ENCODE measurements around the gene SYNGR1. TPM values are rescaled to one million over a fixed set of nuclear protein-coding genes. Genes with fewer than 3 reads are reported as not detected.

Gene SYNGR1
- total RNA-seq (1 to 10 TPM; 1.1 to 4.3 (median 2.7) TPM), total RNA-seq (0.15 to 4.4 (median 0.74) reads per million in 29 experiments)
- 3.0 TPM for total RNA-seq (2013)

DNA sequence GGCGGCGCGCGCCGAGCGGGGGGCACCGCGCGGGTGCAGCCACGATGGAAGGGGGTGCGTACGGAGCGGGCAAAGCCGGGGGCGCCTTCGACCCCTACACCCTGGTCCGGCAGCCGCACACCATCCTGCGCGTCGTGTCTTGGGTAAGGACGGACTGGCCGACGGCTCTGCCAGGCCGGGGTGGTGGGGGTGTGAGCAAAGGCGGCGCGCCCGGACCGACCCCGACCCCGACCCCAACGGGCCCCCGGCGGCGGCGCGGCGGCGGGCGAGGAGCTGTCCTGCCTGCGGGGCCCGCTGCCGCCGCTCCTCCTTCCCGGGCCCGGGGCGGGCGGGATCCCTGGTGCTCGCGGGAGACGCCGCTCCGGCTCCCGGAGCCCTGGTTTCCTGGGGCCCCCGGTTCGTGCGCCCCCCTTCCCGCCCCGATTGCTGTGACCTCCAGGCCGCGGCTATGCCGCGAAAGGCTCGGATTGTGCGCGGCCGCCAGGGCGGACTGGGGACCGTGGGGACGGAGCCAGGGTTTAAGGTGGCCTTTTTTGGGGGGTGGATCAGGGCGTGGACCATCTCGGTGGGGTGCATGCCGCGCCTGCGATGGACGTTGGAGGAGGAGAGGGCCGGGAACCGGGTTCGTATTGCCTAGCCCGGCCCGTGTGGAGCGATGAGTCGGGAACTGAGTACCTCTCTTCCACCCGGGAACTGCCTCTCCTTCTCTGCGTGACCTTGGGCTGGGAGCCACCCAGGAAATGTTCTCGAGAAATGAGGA is at the start of gene SYNGR1:
Gene SYNGR1 (plus strand): TSS at position 25 of the 760 bp plus-strand sequence. CDS start 20 bp downstream, at position 45.
- Histone ChIP-seq H3K4me3 (ENCODE audit: control insufficient read depth in 1 of 2, extremely low read depth in 1 of 2, low read length in 1 of 2) (peak within 1 kb of the TSS; percentile 47 to 65), H3K27me3 (replicated peaks in 1 of 2; ENCODE audit: control insufficient read depth in 2 of 2, extremely low read depth in 1 of 2, insufficient read depth in 2 of 2, low read length in 1 of 2) (peaks cover 0 to 48% of the 10 kb centered on the region in 2 experiments), H3K4me1 (ENCODE audit: control insufficient read depth in 1 of 2, extremely low read depth in 1 of 2, insufficient read depth in 2 of 2, low read length in 2 of 2) (peaks cover 7 to 34% of the 10 kb centered on the region in 2 experiments), H3K36me3 (ENCODE audit: control insufficient read depth in 2 of 2, extremely low read depth in 1 of 2, insufficient read depth in 1 of 2, low read length in 1 of 2) (no peaks in the 10 kb centered on the region), H3K9me3 (no peaks in the 10 kb centered on the region), H3K27ac (ENCODE audit: low read length) (peak within 1 kb of the TSS; percentile 55)
- POLR2A ChIA-PET = no interaction called here
- peak; percentile 19 to 43 (median 26) for ATAC-seq (replicated peaks in 1 of 4)
- Mint-ChIP-seq H3K27ac (peak within 1 kb of the TSS; percentile 20 to 69), H3K36me3 (no peaks in the 10 kb centered on the region), H3K4me3 (peak within 1 kb of the TSS; percentile 73 to 87 (median 83)), H3K27me3 (peaks cover 0 to 16% of the 10 kb centered on the region in 2 donors), H3K9me3 (no peaks in the 10 kb centered on the region), H3K4me1 (peaks cover 9 to 22% (median 10%) of the 10 kb centered on the region in 3 donors)
- WGBS (ENCODE audit: insufficient coverage) = 2% methylated on average over 72 of the region's 87 CpGs
- DNase-seq = peak in 6 of 35 experiments; percentile 3 to 17 (median 12)
- CTCF ChIA-PET = interaction anchor here in 1 of 2 donors (1.2 kb wide), 1 partner anchor 179 kb away, joined by 4 read pairs; no protein-coding TSS in a partner anchor

- ATAC-seq (replicated peaks in 1 of 4) (peak in 3 of 4 experiments; percentile 26 to 30 (median 29)), DNase-seq (peak in 1 of 35 experiments; percentile 25)
- no peaks in the 10 kb centered on the region for H3K36me3 Mint-ChIP-seq
- peaks cover 28 to 32% of the 10 kb centered on the region in 2 donors for H3K27me3 Mint-ChIP-seq
- Histone ChIP-seq H3K9me3 (no peaks in the 10 kb centered on the region), H3K4me1 (ENCODE audit: control insufficient read depth in 1 of 2, extremely low read depth in 1 of 2, insufficient read depth in 2 of 2, low read length in 2 of 2) (peaks cover 0 to 13% of the 10 kb centered on the region in 2 experiments), H3K27me3 (replicated peaks in 1 of 2; ENCODE audit: control insufficient read depth in 2 of 2, extremely low read depth in 1 of 2, insufficient read depth in 2 of 2, low read length in 1 of 2) (peaks cover 0 to 47% of the 10 kb centered on the region in 2 experiments), H3K27ac (ENCODE audit: low read length) (no peak overlapping the region), H3K4me3 (ENCODE audit: control insufficient read depth in 1 of 2, extremely low read depth in 1 of 2, low read length in 1 of 2) (no peak overlapping the region), H3K36me3 (ENCODE audit: control insufficient read depth in 2 of 2, extremely low read depth in 1 of 2, insufficient read depth in 1 of 2, low read length in 1 of 2) (no peaks in the 10 kb centered on the region)
- no peaks in the 10 kb centered on the region for H3K9me3 Mint-ChIP-seq
- H3K27ac Mint-ChIP-seq = peak overlapping the region in 1 of 2 donors; percentile 47
- POLR2A ChIA-PET = no interaction called here
- 20% methylated on average over 16 of the region's 19 CpGs for WGBS (ENCODE audit: insufficient coverage)
- CTCF ChIA-PET = no interaction called here
- no peak overlapping the region for H3K4me3 Mint-ChIP-seq
- H3K4me1 Mint-ChIP-seq = peaks cover 5 to 12% (median 10%) of the 10 kb centered on the region in 3 donors
Observed at GRCh38 chr22:39300186-39300830, 49.5 kb upstream of the SYNGR1 start.

- Mint-ChIP-seq H3K36me3 (no peaks in the 10 kb centered on the region), H3K27ac (no peak overlapping the region), H3K4me1 (peaks cover 5 to 12% (median 10%) of the 10 kb centered on the region in 3 donors), H3K27me3 (peaks cover 28 to 32% of the 10 kb centered on the region in 2 donors), H3K4me3 (no peak overlapping the region), H3K9me3 (no peaks in the 10 kb centered on the region)
- 71% methylated on average over 6 of the region's 9 CpGs for WGBS (ENCODE audit: insufficient coverage)
- ChIA-PET POLR2A (no interaction called here), CTCF (no interaction called here)
- no peak overlapping the region for H3K27ac ChIP-seq (ENCODE audit: low read length)
- peaks cover 0 to 47% of the 10 kb centered on the region in 2 experiments for H3K27me3 ChIP-seq (replicated peaks in 1 of 2; ENCODE audit: control insufficient read depth in 2 of 2, extremely low read depth in 1 of 2, insufficient read depth in 2 of 2, low read length in 1 of 2)
- H3K36me3 ChIP-seq (ENCODE audit: control insufficient read depth in 2 of 2, extremely low read depth in 1 of 2, insufficient read depth in 1 of 2, low read length in 1 of 2) = no peaks in the 10 kb centered on the region
- DNase-seq (no peak), ATAC-seq (replicated peaks in 1 of 4) (no peak)
- H3K9me3 ChIP-seq = no peaks in the 10 kb centered on the region
- no peak overlapping the region for H3K4me3 ChIP-seq (ENCODE audit: control insufficient read depth in 1 of 2, extremely low read depth in 1 of 2, low read length in 1 of 2)
- peaks cover 0 to 13% of the 10 kb centered on the region in 2 experiments for H3K4me1 ChIP-seq (ENCODE audit: control insufficient read depth in 1 of 2, extremely low read depth in 1 of 2, insufficient read depth in 2 of 2, low read length in 2 of 2)
Observed at GRCh38 chr22:39301108-39301507, 48.7 kb upstream of the SYNGR1 start.

GRCh38 chr22:39301926-39302325 is 47.9 kb upstream of the SYNGR1 start:
- no peak overlapping the region for H3K4me3 ChIP-seq (ENCODE audit: control insufficient read depth in 1 of 2, extremely low read depth in 1 of 2, low read length in 1 of 2)
- peaks cover 27 to 28% of the 10 kb centered on the region in 2 donors for H3K27me3 Mint-ChIP-seq
- H3K27ac ChIP-seq (ENCODE audit: low read length) = no peak overlapping the region
- ATAC-seq (replicated peaks in 1 of 4) (no peak), DNase-seq (no peak)
- no peaks in the 10 kb centered on the region for H3K9me3 Mint-ChIP-seq
- ChIA-PET POLR2A (no interaction called here), CTCF (interaction anchor here in 1 of 2 donors (0.6 to 0.7 kb wide), 2 partner anchors 9 to 86 kb away, joined by 3 read pairs; no protein-coding TSS in a partner anchor)
- peaks cover 5 to 12% (median 10%) of the 10 kb centered on the region in 3 donors for H3K4me1 Mint-ChIP-seq
- H3K36me3 ChIP-seq (ENCODE audit: control insufficient read depth in 2 of 2, extremely low read depth in 1 of 2, insufficient read depth in 1 of 2, low read length in 1 of 2) = no peaks in the 10 kb centered on the region
- peaks cover 0 to 44% of the 10 kb centered on the region in 2 experiments for H3K27me3 ChIP-seq (replicated peaks in 1 of 2; ENCODE audit: control insufficient read depth in 2 of 2, extremely low read depth in 1 of 2, insufficient read depth in 2 of 2, low read length in 1 of 2)
- WGBS (ENCODE audit: insufficient coverage) = 55% methylated on average over 4 of the region's 7 CpGs
- H3K4me1 ChIP-seq (ENCODE audit: control insufficient read depth in 1 of 2, extremely low read depth in 1 of 2, insufficient read depth in 2 of 2, low read length in 2 of 2) = peaks cover 0 to 17% of the 10 kb centered on the region in 2 experiments
- H3K27ac Mint-ChIP-seq = no peak overlapping the region
- no peak overlapping the region for H3K4me3 Mint-ChIP-seq
- no peaks in the 10 kb centered on the region for H3K9me3 ChIP-seq
- H3K36me3 Mint-ChIP-seq = no peaks in the 10 kb centered on the region

- peaks cover 5 to 12% (median 10%) of the 10 kb centered on the region in 3 donors for H3K4me1 Mint-ChIP-seq
- no peak overlapping the region for H3K4me3 Mint-ChIP-seq
- Histone ChIP-seq H3K27me3 (replicated peaks in 1 of 2; ENCODE audit: control insufficient read depth in 2 of 2, extremely low read depth in 1 of 2, insufficient read depth in 2 of 2, low read length in 1 of 2) (peaks cover 0 to 39% of the 10 kb centered on the region in 2 experiments), H3K27ac (ENCODE audit: low read length) (no peak overlapping the region), H3K4me1 (ENCODE audit: control insufficient read depth in 1 of 2, extremely low read depth in 1 of 2, insufficient read depth in 2 of 2, low read length in 2 of 2) (peaks cover 0 to 16% of the 10 kb centered on the region in 2 experiments), H3K4me3 (ENCODE audit: control insufficient read depth in 1 of 2, extremely low read depth in 1 of 2, low read length in 1 of 2) (no peak overlapping the region), H3K9me3 (no peaks in the 10 kb centered on the region), H3K36me3 (ENCODE audit: control insufficient read depth in 2 of 2, extremely low read depth in 1 of 2, insufficient read depth in 1 of 2, low read length in 1 of 2) (no peaks in the 10 kb centered on the region)
- no peaks in the 10 kb centered on the region for H3K36me3 Mint-ChIP-seq
- ATAC-seq (replicated peaks in 1 of 4) = no peak
- no peak overlapping the region for H3K27ac Mint-ChIP-seq
- WGBS (ENCODE audit: insufficient coverage) = 67% methylated on average over 1 of the region's 2 CpGs
- H3K27me3 Mint-ChIP-seq = peaks cover 27 to 28% of the 10 kb centered on the region in 2 donors
- H3K9me3 Mint-ChIP-seq = no peaks in the 10 kb centered on the region
- ChIA-PET CTCF (interaction anchor here in 1 of 2 donors (0.7 kb wide), 1 partner anchor 8 kb away, joined by 3 read pairs; no protein-coding TSS in a partner anchor), POLR2A (no interaction called here)
- DNase-seq = no peak
Observed at GRCh38 chr22:39302431-39302960, 47.3 kb upstream of the SYNGR1 start.

DNA sequence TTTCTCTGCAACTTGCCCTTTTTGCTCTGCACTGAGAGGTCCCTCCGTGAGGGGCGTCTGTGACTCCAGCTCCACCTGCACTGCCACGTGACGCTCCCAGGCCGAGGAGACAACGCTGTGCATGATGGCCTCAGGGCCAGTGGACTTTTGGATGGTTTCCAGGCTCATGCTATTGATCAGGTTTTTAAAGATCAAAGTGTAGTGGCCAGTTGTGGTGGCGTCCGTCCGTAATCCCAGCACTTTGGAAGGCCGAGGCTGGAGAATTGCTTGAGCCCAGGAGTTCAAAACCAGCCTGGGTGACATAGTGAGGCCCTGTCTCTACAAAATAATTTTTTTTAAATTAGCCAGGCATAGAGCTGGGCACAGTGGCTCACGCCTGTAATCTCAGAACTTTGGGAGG is 46.4 kb upstream of the SYNGR1 start:
- CTCF ChIA-PET = interaction anchor here in 1 of 2 donors (1.5 kb wide), 1 partner anchor 133 kb away, joined by 9 read pairs; no protein-coding TSS in a partner anchor
- Histone ChIP-seq H3K36me3 (ENCODE audit: control insufficient read depth in 2 of 2, extremely low read depth in 1 of 2, insufficient read depth in 1 of 2, low read length in 1 of 2) (no peaks in the 10 kb centered on the region), H3K27me3 (replicated peaks in 1 of 2; ENCODE audit: control insufficient read depth in 2 of 2, extremely low read depth in 1 of 2, insufficient read depth in 2 of 2, low read length in 1 of 2) (peaks cover 0 to 32% of the 10 kb centered on the region in 2 experiments), H3K27ac (ENCODE audit: low read length) (no peak overlapping the region), H3K4me1 (ENCODE audit: control insufficient read depth in 1 of 2, extremely low read depth in 1 of 2, insufficient read depth in 2 of 2, low read length in 2 of 2) (peaks cover 0 to 16% of the 10 kb centered on the region in 2 experiments), H3K9me3 (no peaks in the 10 kb centered on the region), H3K4me3 (ENCODE audit: control insufficient read depth in 1 of 2, extremely low read depth in 1 of 2, low read length in 1 of 2) (no peak overlapping the region)
- no peak for DNase-seq
- POLR2A ChIA-PET = no interaction called here
- no peak for ATAC-seq (replicated peaks in 1 of 4)
- no peak overlapping the region for H3K4me3 Mint-ChIP-seq
- 98% methylated on average over 11 of the region's 11 CpGs for WGBS (ENCODE audit: insufficient coverage)
- no peak overlapping the region for H3K27ac Mint-ChIP-seq
- peaks cover 5 to 12% (median 10%) of the 10 kb centered on the region in 3 donors for H3K4me1 Mint-ChIP-seq
- H3K36me3 Mint-ChIP-seq = no peaks in the 10 kb centered on the region
- peaks cover 21 to 23% of the 10 kb centered on the region in 2 donors for H3K27me3 Mint-ChIP-seq
- H3K9me3 Mint-ChIP-seq = no peaks in the 10 kb centered on the region
